Left kidney (tissue), 8 donors: ENCODE results near the gene CHCHD6. TPM values are rescaled to one million over a fixed set of nuclear protein-coding genes. Genes with fewer than 3 reads are reported as not detected.

Experiments used
- DNase-seq: peaks from one replicate; pipeline ENCODE4 v3.0.0-alpha.2; 2013
- long read RNA-seq, 8 donors: transcript quantifications; one replicate each; lab custom pipeline, GENCODE V29; 2026
- polyA plus RNA-seq: library from polyadenylated mRNA; unstranded; fragments of 120-200 nt; gene quantifications from one replicate; pipeline ENCODE4 v1.2.1, GENCODE V29; 2013; ENCODE audit not compliant: insufficient read length

The CHCHD6 gene, protein sequence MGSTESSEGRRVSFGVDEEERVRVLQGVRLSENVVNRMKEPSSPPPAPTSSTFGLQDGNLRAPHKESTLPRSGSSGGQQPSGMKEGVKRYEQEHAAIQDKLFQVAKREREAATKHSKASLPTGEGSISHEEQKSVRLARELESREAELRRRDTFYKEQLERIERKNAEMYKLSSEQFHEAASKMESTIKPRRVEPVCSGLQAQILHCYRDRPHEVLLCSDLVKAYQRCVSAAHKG
- polyA plus RNA-seq = 15.8 TPM
- long read RNA-seq, donor 1, transcript CHCHD6-201 (8 exons, 1,006 nt) = major isoform, 15 of 15 reads
- long read RNA-seq, donor 1, partial matches to known transcripts = 0 of 15 reads
- long read RNA-seq, donor 1, other reads (novel, unspliced or antisense) = 0 of 15 reads
- long read RNA-seq, donor 2, transcript CHCHD6-201 (8 exons, 1,006 nt) = major isoform, 11 of 11 reads
- long read RNA-seq, donor 2, partial matches to known transcripts = 0 of 11 reads
- long read RNA-seq, donor 2, other reads (novel, unspliced or antisense) = 0 of 11 reads
- long read RNA-seq, donor 3, transcript CHCHD6-201 (8 exons, 1,006 nt) = major isoform, 8 of 8 reads
- long read RNA-seq, donor 3, partial matches to known transcripts = 0 of 8 reads
- long read RNA-seq, donor 3, other reads (novel, unspliced or antisense) = 0 of 8 reads
- long read RNA-seq, donor 4, partial matches to known transcripts = 0 of 1 reads
- long read RNA-seq, donor 4, other reads (novel, unspliced or antisense) = 0 of 1 reads
- long read RNA-seq, donor 5, transcript CHCHD6-201 (8 exons, 1,006 nt) = major isoform, 14 of 22 reads
- long read RNA-seq, donor 5, partial matches to known transcripts = 8 of 22 reads
- long read RNA-seq, donor 5, other reads (novel, unspliced or antisense) = 0 of 22 reads
- long read RNA-seq, donor 6, transcript CHCHD6-201 (8 exons, 1,006 nt) = major isoform, 13 of 22 reads
- long read RNA-seq, donor 6, partial matches to known transcripts = 9 of 22 reads
- long read RNA-seq, donor 6, other reads (novel, unspliced or antisense) = 0 of 22 reads
- long read RNA-seq, donor 7, transcript CHCHD6-201 (8 exons, 1,006 nt) = major isoform, 14 of 21 reads
- long read RNA-seq, donor 7, partial matches to known transcripts = 7 of 21 reads
- long read RNA-seq, donor 7, other reads (novel, unspliced or antisense) = 0 of 21 reads
- long read RNA-seq, donor 8, transcript CHCHD6-201 (8 exons, 1,006 nt) = major isoform, 6 of 7 reads
- long read RNA-seq, donor 8, partial matches to known transcripts = 0 of 7 reads
- long read RNA-seq, donor 8, other reads (novel, unspliced or antisense) = 0 of 7 reads

DNA sequence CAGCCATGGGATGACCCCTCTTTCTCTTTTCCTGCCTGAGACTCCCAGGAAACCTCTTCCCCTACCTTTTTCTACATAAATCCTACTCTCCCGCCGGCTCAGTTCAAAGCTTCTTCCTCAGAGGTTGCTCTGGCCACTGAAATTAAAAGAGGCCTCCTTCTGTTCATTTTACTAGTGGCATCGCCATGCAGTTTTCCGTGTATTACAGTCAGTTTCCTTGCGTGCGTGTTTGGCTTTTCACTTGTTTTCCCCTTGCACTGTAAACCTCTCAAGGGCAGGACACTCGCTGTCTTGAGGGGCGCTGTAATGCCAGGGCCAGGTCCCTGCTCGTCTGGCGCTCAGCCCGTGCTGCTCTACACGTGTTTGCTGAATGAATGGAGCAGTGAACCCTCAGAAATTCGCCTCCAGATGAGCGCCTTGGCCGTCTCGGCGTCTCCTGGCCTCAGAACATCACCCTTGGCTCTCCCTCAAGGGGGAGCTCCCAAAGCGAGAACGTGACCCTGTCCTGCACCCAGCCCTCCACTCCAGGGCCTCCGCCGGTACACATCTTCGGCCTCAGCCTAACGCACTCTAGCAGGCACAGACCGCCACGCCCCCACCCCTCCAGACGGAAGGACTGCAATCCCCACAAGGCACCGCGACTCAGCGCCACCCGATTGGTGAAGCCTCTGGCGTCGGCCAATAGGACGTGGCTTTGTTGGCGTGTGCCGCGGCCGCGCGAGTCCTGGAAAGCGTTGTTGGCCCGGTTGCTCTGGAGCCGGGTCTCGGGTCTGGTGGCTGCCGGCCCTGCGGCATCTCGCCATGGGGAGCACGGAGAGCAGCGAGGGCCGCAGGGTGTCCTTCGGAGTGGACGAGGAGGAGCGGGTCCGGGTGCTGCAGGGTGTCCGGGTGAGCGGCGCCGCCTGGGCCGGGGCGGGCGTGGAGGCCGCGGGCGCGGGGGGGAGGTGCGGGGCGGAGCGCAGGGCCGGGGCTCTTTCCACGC lies at the start of gene CHCHD6:
Gene CHCHD6 (plus strand): TSS at position 729 of the 982 bp plus-strand sequence. CDS start 73 bp downstream, at position 802.
- peak; percentile 95 for DNase-seq

DNA sequence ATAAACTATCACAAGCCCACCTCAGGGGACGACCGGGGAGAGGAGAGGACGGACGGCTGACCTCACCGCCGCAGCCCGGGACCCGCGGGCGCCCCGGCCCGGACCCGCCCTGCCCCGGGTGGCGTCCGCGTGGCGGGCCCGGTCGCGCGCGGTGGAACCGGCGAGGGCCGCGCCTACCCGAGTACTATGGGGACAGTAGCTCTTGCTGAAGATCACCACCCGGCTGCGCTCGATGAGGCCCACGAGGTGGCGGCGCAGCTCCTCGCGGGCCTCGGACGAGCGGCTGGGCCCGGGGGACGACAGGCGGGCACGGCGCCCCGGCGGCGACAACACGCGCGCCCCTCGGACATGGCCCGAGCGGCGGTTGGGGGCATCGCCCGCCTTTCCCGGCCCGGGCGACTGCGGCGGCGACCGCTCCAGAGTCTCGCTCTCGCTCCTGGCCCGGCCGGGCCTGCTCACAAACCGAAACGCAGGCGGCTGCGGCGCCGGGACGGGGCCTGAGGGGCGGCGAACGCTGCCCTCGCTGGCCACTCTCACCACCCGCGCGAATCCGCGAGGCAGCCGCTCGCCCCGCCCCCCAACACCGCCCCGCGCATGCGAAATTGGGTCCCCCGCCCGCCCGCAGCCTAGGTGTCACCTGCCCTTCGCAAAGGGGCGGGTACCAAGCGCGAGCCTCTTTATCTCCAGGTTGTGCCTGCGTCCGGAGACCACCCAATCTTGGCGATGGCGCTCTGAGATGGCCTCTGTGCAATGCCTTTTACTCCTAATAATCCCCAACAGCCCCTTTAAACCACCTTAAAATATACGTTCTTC lies 49.3 kb upstream of the CHCHD6 start, which contains the start of gene TXNRD3:
Gene TXNRD3 (minus strand): TSS at position 554 of the 813 bp plus-strand sequence.
- peak; percentile 64 for DNase-seq

DNA sequence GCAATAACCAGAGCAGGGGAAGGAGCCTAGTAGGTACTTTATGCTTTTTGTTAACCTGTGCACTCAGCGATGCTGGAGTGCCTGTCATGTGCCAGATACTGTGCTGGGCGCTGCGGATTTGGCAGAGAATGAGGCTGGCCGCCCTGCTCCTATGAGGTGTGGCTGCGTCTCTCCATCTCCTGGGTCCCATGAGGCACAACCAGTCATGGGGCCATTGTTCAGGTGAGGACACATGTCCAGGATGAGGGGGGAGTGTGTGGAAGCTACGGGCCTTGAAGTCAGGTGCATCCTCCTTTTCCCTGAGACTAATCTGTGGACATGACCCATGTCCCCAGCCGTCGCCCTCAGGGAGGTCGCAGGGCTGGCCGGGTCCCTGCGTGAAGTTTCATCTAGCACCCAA lies 48.2 kb upstream of the CHCHD6 start:
- no peak for DNase-seq

DNA sequence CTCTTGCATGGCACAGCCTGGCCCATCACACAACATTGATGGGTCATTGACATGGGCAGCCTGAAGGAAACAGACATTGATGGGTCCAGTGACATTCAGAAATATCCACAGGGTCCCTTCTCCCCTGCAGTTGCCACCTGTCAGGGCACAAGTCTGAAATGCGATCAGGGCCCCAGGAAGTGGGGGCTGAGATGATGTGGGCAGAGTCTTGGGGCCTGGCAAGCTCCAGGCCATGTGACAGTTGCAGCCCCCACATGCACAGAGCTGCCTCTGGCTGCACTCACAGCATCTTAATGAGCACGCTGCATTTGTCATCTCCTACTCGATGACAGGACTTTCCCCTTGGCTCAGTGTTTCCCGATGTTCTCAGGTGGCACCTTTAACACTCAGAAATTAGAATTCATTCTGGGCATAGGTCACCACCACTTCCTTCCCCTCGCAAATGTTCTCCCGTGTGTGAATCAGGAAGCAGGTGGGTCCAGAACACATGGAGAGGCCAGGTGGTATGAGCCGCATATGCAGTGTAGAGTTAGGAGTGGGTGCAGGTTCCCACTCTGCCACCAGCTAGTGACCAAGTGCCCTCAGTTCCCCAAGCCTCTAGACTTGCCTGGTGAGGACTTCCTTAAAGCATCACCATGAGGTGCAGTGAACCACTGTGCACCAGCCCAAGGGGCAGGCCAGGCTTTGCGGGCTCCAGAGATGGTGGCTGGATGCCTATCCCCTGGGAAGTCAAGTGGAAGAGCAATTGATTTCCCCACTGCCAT lies 47.5 kb upstream of the CHCHD6 start:
- DNase-seq = no peak

DNA sequence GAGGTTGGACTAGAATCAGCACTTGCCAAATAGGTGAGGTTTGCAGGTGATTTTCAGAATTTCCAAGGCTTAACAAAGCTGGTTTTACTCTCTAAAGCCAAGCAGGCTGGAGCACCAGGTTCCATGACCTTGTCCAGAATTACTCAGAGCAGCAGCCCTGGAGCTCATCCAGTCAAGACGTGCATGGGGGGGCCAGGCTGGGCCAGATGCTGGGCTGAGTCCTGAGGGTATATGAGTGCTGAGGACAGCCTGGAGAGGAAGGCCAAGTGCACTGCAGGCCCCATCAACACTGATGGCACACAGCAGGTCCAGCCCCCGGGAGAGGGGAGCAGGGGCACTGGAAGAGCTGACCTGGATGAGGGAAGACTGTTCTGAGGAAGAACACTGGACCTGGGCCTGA lies 46.1 kb upstream of the CHCHD6 start:
- no peak for DNase-seq

DNA sequence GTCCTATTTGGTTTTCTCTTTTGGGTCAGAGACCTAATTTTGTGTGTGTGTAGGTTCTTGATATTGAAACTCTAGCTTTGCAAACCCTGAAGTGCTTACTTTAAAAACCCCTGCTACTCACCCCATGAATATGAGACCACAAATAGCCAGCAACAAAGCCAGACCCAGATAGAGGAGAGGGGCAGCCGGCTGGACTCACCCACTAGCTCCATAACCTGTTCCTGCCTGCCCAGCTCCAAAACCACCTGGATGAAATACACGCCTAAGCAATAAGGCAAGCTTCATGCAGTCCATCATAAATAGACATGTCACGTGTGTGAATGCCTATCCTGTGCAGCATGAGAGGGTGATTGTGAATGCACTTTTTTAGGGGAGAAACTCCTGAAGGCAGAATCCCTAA lies 45.5 kb upstream of the CHCHD6 start:
- no peak for DNase-seq

DNA sequence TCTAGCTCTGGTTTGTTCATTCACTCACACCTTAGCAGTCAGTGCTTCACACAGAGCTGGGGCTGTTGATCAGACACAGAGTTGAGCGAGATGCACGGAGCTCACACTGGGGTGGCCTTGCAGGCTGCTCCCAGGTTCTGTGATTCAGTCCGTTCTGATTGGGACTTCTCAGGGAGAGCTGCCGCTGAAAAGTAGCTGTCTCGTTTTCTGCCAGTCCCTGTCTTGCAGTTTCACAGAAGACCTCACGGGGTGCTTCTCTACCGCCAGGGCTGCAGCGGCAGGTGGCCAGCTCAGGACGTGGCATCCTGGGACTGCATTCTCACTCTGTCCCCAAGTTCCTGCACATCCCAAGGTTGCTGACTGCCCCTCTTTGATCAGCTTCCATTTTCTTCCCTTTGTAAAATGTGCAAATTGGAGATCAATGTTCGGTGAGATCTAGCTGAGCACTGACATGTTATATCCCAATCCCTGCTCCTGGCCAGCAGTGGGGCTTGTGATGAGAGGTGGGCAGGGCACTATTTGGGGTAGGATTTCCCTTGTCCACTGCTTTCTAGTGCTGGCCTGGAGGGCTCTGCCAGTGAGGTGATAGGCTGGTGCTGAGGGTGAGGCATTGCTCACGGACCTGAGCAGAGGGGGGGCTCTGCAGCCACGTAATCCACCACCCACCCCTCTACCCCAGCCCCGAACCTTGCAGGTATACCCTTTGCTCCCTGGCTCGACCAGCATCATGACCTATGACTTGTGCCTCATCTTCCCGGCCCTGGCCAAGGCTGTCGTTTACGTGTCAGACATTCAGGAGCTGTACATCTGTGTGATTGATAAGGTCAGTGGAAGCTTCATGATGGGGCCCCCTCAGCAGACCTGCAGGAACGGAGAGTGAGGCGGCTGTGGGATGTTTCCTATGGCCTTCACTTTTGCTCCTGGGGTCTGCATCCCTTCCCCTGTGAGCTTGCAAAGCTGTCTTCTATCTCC lies 43.8 kb upstream of the CHCHD6 start:
- DNase-seq = no peak

DNA sequence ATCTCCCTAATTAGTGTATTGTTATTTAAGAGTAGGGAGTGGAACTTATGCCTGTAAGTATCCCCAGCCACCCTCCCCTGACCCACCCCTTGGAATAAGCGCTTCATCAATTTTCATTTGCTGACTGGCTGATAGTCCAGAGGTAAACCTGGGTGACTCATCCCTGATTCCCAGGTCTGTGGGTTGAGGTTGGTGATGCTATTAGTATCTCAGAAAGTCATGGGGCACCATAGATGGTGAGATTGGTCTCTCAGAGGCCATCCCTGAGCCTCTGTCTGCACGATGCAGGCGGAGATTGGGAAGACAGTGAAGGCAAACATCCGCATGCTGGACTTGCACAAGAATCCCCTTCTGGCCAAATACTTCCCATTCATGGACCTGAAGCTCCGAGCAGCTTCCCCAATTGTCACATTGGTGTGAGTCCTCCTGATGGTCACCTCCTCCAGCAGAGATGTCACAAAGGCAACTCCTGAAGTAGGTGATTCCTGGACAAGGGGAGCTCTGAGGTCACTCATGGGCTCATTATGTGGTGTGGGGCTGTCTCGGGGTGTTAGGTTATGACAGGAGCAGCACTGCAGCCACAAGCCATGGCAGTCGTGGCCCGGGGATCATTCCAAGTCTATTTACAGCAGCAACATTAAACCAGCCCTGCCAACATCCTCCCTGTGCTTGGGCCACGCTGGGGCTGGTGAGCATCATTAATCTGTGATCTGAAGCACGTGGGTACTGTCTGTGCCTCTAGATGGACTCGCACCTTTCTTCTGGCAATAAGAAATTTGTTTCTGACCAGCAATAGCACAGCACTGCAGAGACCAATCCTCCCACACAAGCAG lies 42.3 kb upstream of the CHCHD6 start:
- no peak for DNase-seq

DNA sequence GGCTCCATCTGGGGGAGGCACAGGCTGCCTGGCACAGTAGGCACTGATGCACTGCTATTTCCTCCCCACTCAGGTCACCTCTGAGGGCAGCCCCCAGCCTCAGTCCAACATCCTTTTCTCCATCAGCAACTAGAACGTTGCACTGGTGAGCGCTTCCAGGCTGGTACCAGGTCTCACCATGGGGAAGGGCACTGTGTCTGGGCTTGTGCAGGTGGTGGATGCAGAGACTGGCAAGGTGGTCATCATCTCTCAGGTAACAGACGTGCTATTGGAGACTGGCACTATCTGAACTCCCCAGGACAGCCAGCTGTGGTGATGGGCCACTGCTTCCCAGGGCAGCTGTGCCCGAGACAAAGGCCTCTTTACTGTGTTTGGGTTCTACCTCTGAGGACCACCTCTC lies 40.8 kb upstream of the CHCHD6 start:
- no peak for DNase-seq

DNA sequence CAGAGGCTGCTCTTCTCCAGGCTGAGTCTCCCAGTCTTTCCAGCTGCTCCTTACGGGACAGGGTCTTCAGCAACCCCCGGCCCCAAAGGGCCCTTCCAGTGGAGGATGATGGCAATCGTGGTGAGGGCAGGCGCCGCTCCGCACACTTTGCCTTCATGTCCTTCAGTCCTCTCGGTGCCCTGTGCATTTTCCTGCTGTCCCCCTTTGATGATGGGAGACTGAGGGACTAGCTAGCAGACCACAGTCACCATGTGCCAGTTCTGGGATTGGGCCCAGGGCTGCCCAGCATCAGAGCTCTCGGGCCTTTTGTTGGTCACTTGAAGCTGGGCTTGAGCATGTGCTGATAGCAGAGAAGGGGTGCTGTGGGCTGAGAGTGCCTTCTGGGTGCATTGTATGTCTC lies 40.3 kb upstream of the CHCHD6 start:
- no peak for DNase-seq

DNA sequence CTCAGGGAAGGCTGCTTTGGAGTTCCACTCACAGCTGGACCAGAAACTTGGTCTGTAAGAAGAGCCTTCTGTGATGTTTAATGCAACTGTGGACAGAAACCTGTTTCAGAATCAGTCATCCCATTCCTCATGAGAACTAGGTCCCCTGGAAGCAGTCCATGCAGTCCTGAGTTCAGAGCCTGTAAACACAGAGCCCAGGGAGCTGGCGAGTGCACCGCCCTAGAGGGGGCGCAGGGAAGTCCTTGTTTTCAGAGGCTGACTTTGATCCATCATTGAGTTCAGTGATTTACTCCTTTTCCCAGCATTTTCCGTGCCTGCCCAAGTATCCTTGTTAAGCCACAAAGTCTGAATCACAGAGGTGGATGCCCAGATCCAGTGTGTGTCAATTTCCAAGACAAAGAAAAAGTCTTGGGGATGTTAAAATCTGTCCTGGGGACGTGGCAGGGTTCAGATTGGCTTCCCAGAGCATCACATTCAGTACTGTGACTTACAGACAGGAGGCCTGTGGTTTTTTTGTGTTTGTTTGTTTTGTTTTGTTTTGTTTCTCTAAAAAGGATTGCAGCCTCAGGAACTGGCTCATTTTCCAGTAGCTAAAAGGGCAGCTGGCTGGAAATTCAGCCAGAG lies 39.3 kb upstream of the CHCHD6 start:
- no peak for DNase-seq

DNA sequence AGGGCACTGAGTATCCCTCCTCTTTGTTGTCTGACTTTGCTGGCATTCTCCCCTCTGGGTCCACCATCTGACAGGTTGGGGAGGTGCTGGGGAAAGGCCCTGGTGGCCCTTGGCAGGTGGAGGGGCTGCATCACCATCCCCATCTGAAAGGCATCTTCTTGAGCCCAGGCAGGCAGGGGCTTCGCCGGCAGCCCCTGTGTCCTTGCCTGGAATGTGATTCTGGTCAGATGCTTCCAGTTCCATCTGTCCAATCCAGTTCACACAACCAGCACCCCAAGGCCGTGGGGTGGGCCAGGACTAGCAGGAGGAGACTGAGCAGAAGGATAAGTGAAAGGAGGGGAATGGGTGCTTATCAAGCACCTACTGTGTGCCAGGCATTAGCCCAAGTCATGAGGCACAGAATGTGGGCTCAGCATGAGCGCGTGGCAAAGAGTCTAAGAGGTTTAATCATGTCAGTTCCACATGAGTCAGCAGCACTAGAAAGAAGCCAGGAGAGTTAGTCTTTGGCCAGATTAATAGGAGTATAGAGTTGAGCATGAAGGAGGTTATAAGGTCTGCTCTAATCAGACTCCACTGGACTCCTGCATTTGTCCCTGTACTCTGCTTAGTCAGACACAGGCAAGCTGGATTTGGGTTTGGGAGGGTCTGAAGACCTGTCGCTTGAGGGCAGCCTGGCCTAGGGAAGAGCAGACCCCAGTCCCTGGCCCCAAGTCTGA lies 38.7 kb upstream of the CHCHD6 start:
- no peak for DNase-seq

DNA sequence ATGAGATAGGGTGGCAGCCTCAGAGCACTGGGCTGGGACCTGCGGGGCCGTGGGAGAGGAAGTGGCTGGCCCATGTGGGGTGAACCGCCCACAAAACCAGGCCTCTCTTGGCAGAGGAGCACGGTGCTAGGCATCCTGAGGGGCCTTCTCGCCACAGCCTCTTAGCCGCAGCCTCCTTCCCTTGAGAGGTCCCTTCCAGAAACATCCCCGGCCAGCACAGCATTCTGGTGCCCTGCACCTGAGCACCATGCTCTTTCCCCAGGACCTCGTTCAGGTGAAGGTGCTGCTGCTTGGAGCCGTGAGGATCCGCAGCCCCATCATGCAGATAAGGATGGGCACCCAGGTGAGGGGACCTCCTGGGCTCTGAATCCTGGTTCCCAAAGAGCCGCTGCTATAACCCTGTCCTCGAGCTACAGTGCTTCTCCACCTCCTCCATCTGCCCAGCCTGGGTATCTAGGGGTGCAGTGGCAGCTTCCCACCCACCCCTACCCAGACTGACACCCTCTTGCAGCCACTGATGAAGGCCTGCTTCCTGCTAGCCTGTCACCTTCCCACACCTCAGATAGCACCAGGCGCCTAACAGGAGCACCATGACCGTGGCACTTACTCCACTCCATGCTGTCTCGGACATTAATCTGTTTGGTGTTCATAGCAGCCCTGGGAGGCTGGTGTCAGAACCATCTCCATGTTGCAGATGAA lies 37.9 kb upstream of the CHCHD6 start:
- DNase-seq = no peak

DNA sequence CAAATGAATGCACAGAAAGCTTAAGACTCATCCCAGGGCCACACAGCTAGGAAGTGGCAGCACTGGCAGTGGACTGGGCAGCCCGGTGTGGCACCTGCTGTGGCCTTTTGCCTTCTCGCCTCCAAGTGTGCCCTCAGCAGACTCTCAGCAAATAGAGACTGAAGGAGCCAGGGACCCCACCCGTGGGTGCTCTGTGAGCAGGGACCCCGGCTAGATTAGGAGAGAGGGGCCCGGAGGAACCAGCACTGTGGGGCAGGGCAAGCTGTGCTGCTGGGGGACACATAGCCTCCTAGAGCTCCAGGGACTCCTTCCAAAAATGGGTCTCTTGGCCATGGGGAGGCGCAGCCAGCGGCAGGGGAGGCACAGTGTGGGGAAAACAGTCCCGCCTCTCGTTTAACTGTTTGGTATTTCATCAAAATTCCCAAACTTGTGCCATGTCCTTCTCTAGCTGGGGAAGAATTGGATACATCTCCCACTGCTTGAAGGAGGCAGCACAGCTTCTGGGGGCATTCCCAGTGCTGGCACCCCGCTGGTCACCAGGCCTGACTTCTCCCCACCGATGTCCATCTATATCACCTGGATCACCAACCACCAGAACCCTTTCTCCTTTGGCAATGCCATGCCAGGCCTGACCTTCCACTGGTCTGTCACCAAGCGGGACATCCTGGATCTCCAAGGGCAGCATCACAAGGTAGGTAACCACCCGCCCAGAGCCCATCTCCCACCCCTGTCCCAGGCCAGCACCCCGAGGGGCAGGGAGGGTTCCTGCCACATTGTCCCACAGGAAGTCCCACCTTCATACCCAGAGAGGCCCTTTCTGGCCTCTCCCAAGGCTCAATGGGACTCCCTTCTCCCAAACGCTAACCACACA lies 37.1 kb upstream of the CHCHD6 start:
- DNase-seq = no peak
